GM15510 (cell line): ENCODE results near the gene FCRLA.

Experiments
- POLR2A ChIP-seq: IDR thresholded peaks from 3 replicates; pipeline ENCODE4 v1.6.1; 2011; ENCODE audit warnings: borderline replicate concordance; ENCODE audit not compliant: insufficient read length; ENCODE audit errors: extremely low read depth

Gene FCRLA

DNA sequence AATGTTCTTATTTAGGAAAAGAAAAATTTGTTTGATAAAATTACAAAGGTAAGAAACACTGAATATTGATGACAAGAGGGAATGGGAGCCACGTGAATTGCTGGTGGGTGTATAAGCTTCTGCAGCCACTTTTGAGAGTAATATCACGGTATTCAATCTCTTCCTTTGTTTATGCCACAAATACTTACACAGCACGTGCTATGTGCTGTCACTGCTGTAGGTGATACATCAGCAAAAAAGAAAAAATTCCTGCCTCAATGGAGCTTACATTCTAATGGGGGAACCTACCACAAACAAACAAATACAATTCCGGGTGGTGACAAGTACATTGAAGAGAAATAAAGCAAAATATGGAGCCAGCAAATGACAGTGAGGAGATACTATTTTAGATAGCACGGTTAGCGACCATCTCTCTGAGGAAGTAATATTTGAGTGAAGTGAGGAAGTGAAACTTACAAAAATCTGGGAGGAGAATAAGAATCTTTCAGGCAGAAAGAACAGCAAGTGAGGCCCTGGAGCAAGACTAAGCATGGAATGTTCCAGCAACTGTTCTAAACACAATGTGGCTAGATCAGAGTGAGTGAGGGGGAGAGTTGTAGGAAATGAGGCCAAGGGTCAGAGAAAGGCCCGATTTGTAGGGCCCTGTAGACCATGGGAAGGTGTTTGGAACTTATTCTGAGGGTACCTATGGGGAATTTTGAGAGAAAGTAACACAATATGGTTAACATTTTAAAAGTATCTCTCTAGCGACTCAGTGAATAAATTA is 11.7 kb downstream of the FCRLA start:
- no peak for TF ChIP-seq POLR2A

DNA sequence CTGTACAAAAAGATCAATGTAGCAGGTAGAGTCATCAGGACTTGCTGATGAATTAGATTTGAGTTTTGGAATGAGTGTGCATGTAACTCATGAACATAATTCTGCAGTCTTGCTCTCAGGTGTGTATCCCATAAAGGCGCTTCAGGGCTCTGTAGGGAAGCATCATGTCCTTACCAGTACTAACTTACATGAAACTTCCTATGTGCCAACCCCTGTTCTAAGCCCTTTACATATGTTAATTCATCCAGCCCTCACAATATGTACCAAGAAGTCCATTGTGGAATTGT is 12.2 kb downstream of the FCRLA start:
- TF ChIP-seq POLR2A, result no peak

DNA sequence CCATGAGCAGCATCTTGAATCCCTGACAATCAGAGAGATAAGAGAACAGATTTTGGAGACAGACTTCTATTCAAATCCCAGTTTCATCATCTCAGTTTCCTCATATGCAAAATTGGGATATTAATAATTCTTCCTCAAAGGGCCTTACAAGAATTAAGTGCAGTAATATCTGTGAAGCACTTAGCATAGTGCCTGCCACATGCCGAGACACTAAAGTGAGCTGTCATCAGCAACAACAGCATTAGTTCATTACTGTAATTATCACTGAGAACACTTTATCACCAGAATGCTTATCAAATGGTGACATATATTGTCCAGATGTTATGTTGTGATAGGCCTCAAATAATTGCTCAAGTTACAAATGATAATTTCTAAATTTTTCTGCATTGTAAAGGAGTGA is 13.4 kb downstream of the FCRLA start:
- TF ChIP-seq POLR2A, result no peak

DNA sequence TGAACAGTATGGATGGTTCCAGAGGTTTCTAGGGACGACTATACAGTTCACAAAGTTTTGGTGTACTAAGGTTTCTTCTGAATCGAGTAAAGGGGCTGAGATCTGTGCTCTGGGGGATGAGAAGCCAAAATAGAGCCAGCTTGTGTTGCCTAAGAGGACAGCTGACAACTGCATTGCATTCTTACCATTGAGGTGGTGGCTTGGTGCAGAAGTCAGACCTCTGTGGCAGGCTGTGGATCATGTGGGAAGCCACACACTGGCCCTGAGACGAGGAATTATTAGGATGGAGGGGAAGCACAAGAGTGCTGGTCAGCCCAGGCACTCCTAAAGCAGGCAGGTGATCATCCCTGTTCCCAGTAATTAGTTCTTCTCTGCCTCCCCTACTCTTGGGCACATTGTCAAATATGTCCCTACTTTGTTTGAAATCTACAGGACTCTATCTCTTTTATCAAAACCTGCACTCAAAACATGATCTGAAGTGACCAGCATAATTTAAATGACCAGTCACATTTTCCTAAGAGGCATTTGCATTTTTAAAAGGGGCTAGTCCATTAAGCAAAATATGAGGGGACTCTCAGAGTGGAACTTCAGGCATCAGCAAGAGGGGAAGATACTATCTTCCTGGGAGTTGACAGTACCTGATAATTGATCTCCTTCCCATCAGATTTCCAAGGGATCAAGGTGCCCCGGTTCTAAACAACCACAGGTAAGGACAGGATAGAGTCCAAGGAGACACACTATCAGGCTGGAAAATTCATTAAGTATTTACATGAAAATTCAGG is 14.1 kb downstream of the FCRLA start, which contains the start of gene FCRLB:
TSS of gene FCRLB (plus strand) at position 589 of the 782 bp plus-strand sequence. CDS start 1,129 bp downstream, outside the sequence.
- no peak for TF ChIP-seq POLR2A

DNA sequence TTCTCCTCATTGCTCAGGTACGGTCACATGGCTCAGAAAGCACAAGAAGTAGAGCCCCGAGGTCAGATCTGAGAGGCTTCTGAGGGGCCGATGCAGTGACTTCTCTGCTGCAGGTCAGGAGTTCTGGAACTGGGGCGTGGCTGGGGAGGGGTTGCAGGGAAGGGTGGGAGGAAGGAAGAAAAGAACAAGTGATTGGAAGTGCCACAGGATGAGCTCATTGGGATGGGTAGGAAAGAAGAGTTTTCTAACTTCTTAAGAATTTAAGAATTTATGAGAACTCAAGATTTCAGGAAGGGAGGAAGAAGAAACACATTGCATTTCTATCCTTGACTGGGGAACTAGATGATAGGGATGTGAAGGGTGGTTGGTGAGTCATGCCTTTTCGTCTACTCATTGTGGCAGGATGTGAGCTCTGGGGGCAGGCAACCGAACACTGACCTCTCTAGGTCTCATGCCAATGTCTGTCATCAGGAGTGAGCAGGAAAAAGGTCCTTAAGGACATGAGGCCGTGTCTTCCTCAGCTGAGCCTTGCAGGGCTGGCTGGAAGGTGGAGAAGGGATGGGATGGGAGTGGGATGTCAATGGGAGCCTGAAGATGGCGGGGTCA is 14.8 kb downstream of the FCRLA start:
- TF ChIP-seq POLR2A, result no peak

DNA sequence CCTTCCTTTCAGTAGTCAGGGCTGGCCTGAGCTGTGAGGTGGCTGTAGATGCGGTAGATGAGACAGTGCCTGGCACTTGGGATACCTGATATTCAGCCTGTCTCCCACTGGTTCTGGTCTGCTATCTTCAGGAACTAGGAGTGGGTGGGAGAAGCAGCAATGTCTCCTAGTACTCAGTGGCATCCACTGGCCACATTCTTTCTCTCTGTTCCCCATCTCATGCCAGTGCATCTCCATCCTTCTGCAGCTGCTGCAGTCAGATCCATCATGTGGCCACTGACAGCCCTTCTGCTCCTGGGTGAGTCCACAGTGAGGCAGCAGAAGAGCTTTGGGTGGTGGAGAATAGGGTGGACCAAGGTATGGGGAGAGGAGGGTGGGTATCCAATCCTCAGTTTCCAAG is 15.4 kb downstream of the FCRLA start:
- TF ChIP-seq POLR2A, result no peak

DNA sequence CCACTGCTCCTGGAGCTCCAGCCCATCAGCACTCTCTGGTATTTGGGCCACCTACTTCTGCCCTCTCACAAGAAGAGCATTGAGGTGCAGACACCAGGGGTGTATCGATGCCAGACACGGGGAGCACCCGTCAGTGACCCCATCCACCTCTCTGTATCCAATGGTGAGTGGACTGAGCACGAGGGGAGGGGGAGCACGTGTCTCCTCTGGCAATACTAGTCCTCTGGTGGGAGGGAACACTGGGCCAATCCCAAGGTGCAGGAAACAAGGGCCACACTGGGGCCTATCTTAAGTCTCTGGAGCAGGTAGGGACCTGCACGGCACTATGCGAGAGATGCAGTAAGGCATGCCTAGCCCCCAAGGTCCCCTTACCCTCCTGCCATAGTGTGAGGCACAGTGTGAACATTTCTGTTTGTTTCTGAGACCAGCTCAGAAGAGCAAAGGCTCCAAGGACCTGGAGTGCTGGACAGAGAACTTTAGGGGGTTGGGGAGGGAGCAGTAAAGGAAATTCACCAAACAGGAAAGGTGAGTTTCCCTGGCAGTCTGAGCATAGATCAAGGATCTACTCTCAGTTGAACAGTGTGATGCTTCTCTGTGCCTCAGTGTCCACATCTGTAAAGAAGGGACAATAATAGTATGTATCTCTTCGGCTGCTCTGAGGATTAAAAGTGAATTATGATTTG is 16.6 kb downstream of the FCRLA start:
- no peak for TF ChIP-seq POLR2A

DNA sequence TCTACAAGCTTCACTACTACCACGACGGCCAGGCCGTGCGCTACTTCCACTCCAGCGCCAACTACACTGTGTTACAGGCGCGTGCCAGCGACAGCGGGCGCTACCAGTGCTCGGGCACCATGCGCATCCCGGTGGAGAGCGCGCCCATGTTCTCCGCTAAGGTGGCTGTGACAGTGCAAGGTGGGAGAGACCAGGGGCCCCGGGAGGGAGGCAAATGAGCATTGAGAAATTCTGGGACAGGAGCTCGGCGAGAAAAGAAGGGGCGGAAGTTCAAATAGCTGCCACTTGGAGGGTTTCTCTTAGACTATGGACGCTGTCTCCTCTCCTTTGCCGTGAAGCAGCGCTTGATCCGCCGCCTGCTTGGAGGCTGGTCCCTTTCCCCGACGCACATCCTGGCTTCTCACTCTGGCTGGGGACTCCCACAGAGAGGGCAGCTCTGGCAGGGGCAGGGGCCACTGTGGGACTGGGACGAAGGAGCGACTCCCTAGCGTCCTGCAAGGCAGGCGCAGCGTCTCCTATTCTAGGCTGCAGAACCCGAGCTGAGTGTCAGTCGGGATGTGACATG is 19.0 kb downstream of the FCRLA start:
- peak; percentile 27 for TF ChIP-seq POLR2A

DNA sequence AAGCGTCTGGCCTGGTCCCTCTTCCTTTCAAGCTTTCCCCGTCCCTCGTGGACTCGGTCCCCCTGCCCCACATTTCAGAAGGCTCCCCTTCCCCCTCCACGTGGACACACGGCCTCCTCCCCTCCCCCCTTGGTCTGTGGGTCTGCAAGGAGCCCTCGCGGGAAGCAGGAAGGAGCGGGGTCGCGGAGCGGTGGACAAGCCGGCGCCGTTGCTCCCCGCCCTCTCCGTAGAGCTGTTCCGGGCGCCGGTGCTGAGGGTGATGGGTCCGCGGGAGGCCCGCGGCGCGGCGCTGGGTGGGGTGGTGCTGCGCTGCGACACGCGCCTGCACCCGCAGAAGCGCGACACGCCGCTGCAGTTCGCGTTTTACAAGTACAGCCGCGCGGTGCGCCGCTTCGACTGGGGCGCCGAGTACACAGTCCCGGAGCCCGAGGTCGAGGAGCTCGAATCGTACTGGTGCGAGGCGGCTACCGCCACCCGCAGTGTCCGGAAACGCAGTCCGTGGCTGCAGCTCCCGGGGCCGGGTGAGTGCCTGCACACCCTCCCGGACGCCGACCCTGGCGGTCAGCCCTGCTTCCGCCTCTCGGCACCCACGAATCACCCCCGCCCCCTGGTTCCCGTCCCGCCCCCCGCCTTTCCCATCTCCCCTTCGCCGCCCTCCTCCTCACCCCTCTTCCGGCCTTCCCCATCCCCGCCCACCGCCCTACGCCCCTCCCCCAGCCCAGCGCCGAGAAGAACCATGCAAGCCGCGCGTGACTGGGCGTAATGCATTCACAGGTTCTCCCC is 19.6 kb downstream of the FCRLA start:
- peak; percentile 89 for TF ChIP-seq POLR2A

DNA sequence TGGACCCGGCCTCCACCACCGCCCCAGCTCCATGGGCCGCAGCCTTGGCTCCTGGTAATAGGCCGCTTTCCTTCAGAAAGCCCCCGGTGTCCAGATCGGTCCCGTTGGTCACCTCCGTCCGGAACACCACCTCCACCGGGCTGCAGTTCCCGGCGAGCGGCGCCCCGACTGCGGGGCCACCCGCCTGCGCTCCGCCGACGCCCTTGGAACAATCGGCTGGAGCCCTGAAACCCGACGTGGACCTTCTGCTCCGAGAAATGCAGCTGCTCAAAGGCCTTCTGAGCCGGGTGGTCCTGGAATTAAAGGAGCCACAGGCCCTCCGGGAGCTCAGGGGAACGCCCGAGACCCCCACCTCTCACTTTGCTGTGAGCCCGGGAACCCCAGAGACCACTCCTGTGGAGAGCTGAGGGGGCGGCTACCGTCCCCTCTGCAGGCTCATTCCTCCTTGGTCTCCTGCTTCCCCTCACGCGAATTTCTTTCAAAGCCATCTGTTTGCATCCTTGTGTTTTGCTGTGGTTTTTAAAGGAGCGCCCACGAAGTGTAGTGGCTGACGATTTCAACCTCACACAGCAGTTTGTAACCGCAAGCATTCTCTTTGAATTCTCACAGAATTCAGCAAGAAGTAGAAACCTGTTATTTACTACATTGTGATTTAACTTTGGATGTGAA is 20.4 kb downstream of the FCRLA start:
- TF ChIP-seq POLR2A, result no peak

DNA sequence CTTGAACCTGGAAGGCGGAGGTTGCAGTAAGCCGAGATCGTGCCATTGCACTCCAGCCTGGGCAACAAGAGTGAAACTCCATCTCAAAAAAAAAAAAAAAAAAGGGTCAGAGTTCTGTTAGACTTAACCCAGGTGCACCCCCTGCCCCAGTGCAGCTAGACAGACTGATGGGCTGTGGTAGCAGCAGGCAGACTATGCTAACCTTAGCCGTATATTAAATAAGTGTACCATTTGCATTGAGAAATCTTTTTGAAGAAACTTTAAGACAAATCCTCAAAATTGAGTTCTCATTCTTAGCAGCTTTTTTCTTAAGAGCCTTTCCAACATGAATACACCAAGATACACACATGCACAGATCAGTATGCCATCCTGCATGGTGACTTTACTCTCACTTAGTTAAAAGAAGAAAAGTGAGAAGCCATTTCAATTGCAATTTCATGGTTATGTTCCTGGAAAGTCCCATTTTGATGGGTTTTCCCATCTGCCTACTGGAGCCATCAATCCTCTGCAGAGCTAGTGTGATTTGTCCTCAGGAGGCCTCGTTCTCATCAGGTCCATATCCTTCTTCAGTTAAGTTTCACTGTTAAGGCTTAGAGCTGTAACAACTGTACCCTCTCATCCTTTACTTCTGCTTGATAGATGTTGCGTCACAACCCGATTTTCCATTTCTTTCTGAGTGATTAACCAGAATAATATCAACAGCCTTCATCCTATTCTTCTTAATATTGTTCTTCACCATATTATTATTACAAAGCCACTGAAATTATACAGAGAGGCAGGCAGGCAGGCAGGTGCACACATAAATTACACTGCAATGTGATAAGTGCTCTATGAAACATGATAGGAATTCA is 21.6 kb downstream of the FCRLA start:
- no peak for TF ChIP-seq POLR2A

DNA sequence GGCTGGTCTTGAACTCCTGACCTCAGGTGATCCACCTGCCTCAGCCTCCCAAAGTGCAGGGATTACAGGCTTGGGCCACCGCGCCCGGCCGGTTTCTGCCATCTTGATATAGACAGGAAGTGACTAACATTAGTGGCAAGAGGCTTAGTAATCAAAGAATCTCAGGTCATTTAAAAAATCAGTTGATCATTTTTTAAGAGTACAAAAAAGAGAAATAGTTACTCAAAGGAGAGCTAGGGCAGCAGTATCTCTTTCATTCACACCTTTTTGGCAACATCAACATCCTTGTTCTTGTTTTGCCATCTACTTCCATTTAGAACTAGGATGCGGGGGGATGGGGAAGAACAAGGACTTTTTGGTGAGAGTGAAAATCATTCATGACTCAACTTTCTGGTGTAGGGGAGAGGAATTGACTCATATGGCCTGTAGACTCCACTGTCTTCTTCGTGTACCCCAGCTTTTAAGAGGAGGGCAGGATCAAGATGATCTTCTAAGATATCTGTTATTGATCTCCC is 23.1 kb downstream of the FCRLA start:
- TF ChIP-seq POLR2A, result no peak
